HG02840 (cell line): ENCODE measurements around the gene GALNT17.
"Not testable (repeated sequence)": the region's sequence is repeated elsewhere in the genome, so short reads cannot be mapped to it uniquely, and the experiment has no call there.

ENCODE experiments used
- ATAC-seq: cut with Tn5 transposase; IDR thresholded peaks from one replicate; pipeline ENCODE4 v1.9.1; 2021; ENCODE audit warnings: mild to moderate bottlenecking, moderate library complexity, moderate number of reproducible peaks; ENCODE audit not compliant: unreplicated experiment, low FRiP score

Gene GALNT17

DNA sequence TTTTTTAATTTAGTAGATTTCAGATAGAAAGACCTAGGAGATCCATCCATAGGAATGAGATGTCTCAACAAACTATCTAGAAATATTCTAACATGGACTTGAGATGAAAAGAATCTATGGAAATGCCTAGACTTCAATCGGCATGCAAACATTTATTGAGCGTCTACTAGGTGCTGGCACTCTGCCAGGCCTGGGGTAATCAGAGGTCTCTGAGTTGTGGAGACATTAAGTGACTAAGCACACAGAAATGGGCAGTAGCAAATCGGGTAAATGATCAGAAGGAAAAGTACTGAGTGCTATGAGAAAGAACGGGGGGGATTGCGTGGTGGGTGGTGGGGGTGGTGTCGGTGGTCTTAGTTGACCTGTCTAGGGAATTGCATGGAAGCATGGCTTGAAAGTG is 466.6 kb downstream of the GALNT17 start:
- ATAC-seq, result no peak

DNA sequence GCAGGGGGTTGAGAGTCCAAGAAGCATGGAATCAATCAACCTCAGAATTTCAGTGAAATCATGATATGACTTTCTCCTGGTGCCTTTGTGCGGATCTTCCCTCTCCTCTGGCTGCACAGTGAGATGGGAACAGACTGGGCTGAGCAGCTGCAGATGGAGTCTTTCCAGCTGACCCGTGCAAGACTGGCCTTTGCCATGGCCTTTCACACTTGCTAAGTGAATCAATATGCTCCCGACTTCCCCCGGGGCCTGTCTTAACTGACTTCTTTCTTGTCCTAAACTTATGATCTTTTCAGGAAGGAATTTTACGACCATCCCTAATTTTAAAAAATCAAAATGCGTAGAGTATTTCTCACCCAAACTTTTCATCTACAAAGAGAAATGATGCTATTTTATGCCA is 469.9 kb downstream of the GALNT17 start:
- no peak for ATAC-seq

DNA sequence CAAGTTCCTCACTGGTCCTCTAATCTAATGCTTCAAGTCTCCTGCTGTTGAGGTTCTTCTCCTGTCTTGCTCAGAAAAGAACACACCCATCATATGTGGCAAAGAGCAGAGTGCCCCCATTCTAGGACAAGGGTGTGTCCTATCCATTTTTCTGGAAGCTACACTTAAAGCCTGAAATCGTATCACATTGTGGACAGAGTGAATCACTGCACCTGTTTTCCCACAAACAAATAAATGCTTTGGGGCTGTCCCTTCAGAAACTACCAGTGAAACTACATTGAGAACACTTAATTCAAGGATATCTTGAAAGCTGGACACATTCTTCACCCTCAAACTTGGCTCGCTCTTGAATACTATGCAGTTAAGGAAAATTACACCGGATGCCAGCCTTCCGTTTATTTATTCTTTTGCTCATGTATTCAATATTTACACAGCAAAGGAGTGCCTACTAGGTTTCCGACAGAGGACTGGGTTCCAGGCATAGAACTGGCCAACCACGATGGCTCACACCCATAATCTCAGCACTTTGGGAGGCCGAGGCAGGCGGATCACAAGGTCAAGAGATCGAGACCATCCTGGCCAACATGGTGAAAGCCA is 473.0 kb downstream of the GALNT17 start:
- ATAC-seq, result no peak

DNA sequence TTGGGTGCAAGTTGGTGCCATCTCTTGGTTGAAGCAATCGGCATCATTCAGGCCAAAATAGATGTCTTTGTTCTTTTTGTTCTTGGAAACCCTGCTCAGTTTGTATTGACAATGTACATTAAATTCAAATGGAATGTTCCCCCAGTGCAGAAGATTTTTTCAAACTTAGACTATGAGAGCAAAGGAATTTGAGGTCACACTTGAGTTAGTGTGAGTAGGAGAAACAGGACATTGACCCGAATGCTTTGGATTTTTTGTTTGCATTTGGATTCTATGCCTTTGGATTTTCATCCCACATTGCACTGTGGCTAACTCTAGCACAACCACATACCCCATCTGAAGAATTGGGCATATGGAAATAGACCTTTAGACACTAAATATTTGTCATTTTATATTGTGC is 480.0 kb downstream of the GALNT17 start:
- ATAC-seq, result no peak

DNA sequence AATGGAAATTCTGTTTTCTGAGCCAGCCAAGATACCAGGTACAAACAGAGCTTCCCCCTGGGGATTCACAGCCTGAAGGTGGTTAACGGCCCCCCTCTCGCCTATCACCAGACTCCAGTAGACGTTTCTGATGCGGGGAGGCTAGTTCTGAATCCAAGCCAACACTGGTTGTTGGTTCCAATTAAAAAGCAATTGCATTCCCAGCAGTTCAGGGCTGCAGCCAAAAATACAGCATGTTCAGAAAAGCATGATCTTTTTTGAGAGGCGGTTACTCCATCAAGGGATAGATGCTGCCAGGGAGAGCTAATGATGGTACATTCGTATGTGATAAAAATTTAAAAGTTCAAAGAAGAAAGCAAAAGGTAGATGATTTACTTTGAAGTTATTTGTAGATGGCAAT is 481.0 kb downstream of the GALNT17 start:
- ATAC-seq, result no peak

- ATAC-seq, result no peak
Observed at GRCh38 chr7:71613313-71613712, 481.4 kb downstream of the GALNT17 start.

DNA sequence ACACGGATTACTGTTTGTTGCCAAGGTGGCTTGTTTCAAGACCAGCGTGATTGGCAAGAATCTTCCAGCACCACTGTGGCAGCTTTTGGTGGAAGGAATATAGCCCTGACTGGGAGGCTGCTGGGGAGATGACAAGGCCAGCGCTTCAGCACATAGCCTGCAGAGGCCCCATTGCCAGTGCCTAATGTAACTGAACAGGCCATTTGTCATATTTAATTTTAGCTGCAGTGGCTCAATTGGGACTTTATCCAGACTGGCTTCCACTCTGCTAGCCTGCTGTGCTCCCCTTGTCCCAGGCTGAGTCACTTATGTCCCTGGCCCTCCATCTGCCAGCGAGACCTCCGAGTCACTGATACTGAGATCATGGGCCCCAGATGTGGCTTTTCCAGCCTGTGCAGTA is 483.1 kb downstream of the GALNT17 start:
- ATAC-seq, result no peak

DNA sequence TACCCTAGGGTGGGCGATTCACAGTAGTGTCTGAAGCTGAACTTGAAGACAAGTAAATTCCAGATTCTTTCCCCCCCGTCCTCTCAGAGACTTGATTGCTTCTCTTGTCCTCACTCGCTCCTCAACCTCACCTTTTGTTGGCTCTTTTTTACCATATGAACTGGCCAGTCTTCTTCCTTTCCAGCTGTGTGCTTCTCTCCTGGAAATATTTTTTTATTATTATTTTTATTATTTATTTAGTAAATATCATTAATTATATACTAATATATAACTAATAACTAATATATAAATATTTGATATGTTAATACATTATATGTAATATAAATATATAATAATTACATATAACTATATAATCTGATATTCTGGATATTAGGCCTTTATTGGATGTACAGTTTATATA is 484.3 kb downstream of the GALNT17 start:
- no peak for ATAC-seq

DNA sequence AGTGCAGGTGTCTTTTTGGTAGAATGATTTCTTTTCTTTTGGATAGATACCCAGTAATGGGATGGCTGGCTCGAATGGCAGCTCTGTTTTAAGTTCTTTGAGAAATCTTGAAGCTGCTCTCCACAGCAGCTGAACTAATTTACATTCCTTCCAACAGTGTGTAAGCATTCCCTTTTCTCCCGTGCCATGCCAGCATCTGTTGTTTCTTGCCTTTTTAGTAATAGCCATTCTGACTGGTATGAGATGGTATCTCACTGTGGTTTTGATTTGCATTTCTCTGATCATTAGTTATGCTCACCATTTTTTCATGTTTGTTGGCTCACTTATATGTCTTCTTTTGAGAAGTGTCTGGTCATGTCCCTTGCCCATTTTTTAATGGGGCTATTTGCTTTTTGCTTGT is 486.3 kb downstream of the GALNT17 start:
- ATAC-seq, result no peak

- no peak for ATAC-seq
Observed at GRCh38 chr7:71625545-71625944, 493.6 kb downstream of the GALNT17 start.

- no peak for ATAC-seq
Observed at GRCh38 chr7:71626206-71626605, 494.3 kb downstream of the GALNT17 start.

DNA sequence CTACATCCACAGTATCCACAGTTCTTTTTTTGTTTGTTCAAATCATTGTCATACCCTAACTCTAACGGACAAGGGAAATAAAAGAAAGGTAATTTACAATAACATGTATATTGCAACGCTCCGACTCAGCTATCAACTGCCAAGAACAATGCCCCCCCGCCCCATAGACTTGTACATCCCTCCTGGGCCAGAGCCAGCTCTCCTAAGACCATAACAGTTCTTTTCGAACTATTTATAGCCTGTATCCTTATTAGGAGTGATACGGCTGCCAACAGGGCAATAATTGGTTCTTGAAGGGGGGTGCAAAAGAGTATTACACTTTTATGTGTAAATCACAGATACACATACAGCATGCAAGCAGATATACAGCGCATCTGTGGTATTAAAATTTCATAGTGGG is 495.7 kb downstream of the GALNT17 start:
- no peak for ATAC-seq

GRCh38 chr7:71630516-71630915 is 498.6 kb downstream of the GALNT17 start:
- ATAC-seq, result no peak

DNA sequence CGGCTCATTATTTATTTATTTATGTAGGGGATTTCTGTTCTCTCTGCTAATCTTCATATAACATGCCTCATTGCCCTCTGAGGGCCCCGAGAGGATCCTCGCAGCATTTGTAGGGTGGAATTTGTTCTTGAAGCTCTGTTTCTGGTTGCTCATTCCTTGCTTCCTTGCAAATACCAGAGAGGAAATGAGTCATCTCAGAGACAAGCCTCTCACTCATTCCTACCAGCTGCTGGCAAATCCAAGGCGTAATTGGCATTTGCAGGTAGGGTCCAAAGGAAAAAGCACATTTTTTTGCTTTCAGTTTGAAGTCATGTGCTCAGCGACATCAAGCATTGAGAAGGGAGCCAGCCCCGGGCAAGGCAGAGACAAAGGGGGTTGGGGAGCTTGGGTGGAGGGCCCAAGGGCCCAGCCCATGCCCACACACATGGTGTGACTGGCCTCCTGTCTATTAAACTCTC is 501.6 kb downstream of the GALNT17 start:
- no peak for ATAC-seq

DNA sequence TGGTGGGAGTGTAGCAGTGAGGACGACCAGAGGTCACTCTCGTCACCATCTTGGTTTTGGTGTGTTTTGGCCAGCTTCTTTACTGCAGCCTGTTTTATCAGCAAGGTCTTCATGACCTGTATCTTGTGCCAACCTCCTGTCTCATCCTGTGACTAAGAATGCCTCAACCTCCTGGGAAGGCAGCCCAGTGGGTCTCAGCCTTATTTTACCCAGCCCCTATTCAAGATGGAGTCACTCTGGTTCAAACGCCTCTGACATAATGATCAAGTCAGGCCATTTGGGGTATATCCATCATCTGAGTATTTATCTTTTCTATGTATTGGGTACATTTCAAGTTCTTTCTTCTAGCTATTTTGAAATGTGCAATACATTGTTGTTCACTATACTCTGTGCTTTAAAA is 503.9 kb downstream of the GALNT17 start:
- ATAC-seq, result not testable (repeated sequence)

- ATAC-seq, result no peak
Observed at GRCh38 chr7:71636329-71636728, 504.4 kb downstream of the GALNT17 start.

GRCh38 chr7:71637578-71637977 is 505.6 kb downstream of the GALNT17 start:
- no peak for ATAC-seq

- ATAC-seq, result no peak
Observed at GRCh38 chr7:71638108-71638507, 506.2 kb downstream of the GALNT17 start.

DNA sequence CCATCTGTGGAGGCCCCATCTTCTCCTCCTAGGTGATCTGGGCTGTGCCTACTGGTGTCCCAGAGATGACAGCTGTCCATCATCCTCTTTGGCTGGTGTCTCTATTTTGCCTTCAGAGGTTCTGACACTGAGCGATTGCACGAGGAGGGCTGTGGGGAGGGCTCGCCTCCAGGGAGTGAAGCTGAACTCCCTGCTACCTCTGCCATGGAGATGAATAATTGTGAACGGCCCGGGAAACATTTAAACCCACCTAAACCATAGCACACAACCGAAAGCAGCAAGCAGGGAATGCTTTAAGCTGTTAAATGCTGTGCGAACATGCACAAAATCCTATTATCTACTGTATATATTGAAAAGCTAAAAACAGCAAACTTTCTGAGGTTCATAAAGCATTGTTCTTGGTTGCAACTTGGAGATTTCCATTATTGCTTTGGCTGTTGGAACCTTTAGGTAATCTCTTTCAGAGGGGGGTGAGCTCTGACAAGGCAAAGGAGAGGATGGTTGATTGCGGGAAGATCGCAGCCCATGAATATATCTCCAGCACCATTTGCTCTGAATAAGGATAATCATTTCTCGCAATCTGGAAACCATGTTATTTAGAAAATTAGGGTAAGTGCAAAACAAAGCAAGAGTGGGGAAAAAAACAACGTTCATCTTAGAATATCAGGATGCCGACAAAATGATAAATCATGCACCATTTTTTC is 507.6 kb downstream of the GALNT17 start:
- ATAC-seq, result no peak

DNA sequence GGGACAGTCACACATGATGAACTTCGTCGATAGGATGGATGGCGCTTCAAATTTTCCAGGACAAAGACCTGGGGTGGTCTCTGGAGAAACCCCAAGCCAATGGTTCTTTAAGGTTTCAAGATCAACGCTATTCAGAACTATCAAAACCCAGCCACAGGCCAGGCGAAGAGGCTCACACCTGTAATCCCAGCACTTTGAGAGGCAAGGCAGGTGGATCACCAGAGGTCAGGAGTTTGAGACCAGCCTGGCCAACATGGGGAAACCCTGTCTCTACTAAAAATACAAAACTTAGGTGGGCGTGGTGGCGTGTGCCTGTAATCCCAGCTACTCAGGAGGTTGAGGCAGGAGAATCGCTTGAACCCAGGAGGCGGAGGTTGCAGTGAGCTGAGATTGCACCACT is 511.1 kb downstream of the GALNT17 start:
- not testable (repeated sequence) for ATAC-seq

DNA sequence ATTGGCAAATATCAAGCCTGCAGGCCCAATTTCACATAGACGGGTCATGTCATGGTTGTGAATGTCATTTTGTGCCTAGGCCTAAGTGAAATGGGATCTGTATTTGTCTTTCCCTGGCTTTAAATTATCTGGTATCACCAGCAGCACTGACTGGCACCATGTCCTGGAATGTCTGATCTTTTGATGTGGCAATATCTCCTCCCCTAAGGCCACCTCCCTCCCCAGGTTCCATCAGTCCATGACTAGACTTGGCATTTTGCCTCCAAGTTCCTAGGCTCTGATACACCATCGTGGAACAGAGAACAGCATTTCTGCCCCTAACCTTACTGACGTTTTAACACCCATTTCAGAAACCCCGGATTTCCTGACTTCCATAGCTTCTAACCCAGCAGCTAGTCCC is 513.9 kb downstream of the GALNT17 start:
- no peak for ATAC-seq

- no peak for ATAC-seq
Observed at GRCh38 chr7:71649812-71650211, 517.9 kb downstream of the GALNT17 start.
